ENCODE measurements around the gene TANC2. TPM values are rescaled to one million over a fixed set of nuclear protein-coding genes. Genes with fewer than 3 reads are reported as not detected.
"Not testable (repeated sequence)": the region's sequence is repeated elsewhere in the genome, so short reads cannot be mapped to it uniquely, and the experiment has no call there.

The TANC2 gene
- total RNA-seq, 1 donor from 2014 or later, result 62.9 TPM

GRCh38 chr17:62963296-62963695 is 2.7 kb upstream of the TANC2 start:
- DNase-seq (ENCODE audit: low spot score), result no peak

GRCh38 chr17:62964506-62964905 is 1.5 kb upstream of the TANC2 start:
- no peak for DNase-seq (ENCODE audit: low spot score)

- no peak for DNase-seq (ENCODE audit: low spot score)
Observed at GRCh38 chr17:62965174-62965685, 805 bp upstream of the TANC2 start.

GRCh38 chr17:62966426-62967204 is 580 bp downstream of the TANC2 start:
- no peak for DNase-seq (ENCODE audit: low spot score)

- DNase-seq (ENCODE audit: low spot score), result no peak
Observed at GRCh38 chr17:62967205-62967529, 1.1 kb downstream of the TANC2 start.

GRCh38 chr17:62968445-62968923 is 2.4 kb downstream of the TANC2 start:
- no peak for DNase-seq (ENCODE audit: low spot score)

- DNase-seq (ENCODE audit: low spot score), result no peak
Observed at GRCh38 chr17:62970610-62971009, 4.6 kb downstream of the TANC2 start.

GRCh38 chr17:62971853-62972252 is 5.8 kb downstream of the TANC2 start:
- DNase-seq (ENCODE audit: low spot score), result no peak

GRCh38 chr17:62974788-62975187 is 8.8 kb downstream of the TANC2 start:
- DNase-seq (ENCODE audit: low spot score), result no peak

- DNase-seq (ENCODE audit: low spot score), result no peak
Observed at GRCh38 chr17:62975206-62975605, 9.2 kb downstream of the TANC2 start.

- not testable (repeated sequence) for DNase-seq (ENCODE audit: low spot score)
Observed at GRCh38 chr17:62976643-62977231, 10.7 kb downstream of the TANC2 start.

GRCh38 chr17:62980842-62981241 is 14.8 kb downstream of the TANC2 start:
- no peak for DNase-seq (ENCODE audit: low spot score)

GRCh38 chr17:62981933-62982332 is 15.9 kb downstream of the TANC2 start:
- DNase-seq (ENCODE audit: low spot score), result no peak

- DNase-seq (ENCODE audit: low spot score), result no peak
Observed at GRCh38 chr17:62984801-62985200, 18.8 kb downstream of the TANC2 start.

- DNase-seq (ENCODE audit: low spot score), result no peak
Observed at GRCh38 chr17:62986549-62986948, 20.5 kb downstream of the TANC2 start.

GRCh38 chr17:62987136-62987535 is 21.1 kb downstream of the TANC2 start:
- no peak for DNase-seq (ENCODE audit: low spot score)

GRCh38 chr17:62989501-62989900 is 23.5 kb downstream of the TANC2 start:
- no peak for DNase-seq (ENCODE audit: low spot score)

GRCh38 chr17:62994931-62995330 is 28.9 kb downstream of the TANC2 start:
- DNase-seq (ENCODE audit: low spot score), result no peak

GRCh38 chr17:62995377-62995885 is 29.4 kb downstream of the TANC2 start:
- no peak for DNase-seq (ENCODE audit: low spot score)

- DNase-seq (ENCODE audit: low spot score), result no peak
Observed at GRCh38 chr17:62996221-62996620, 30.2 kb downstream of the TANC2 start.

- no peak for DNase-seq (ENCODE audit: low spot score)
Observed at GRCh38 chr17:62998166-62998565, 32.1 kb downstream of the TANC2 start.

GRCh38 chr17:62998665-62999393 is 32.8 kb downstream of the TANC2 start:
- DNase-seq (ENCODE audit: low spot score), result no peak
